Lower leg skin (tissue), 4 donors: ENCODE measurements around the gene LCT. TPM values are rescaled to one million over a fixed set of nuclear protein-coding genes. Genes with fewer than 3 reads are reported as not detected.

Experiments used
- DNase-seq, 2 donors: peaks; one replicate each; pipeline ENCODE4 v3.0.0-alpha.2; 2019; ENCODE audit warnings: low spot score in 2 of 2
- H3K4me3 ChIP-seq: fragments of 200-600 bp; sonication (generic); 2 replicates; pipeline ENCODE4 v1.5.1; 2017; ENCODE audit warnings: mild to moderate bottlenecking, low read depth; ENCODE audit not compliant: poor library complexity, severe bottlenecking
- CTCF ChIP-seq, 3 donors: fragments of 450-650 bp; IDR thresholded peaks; one replicate each; pipeline ENCODE4 v1.5.1; 2016; ENCODE audit warnings: antibody characterized with exemption in 3 of 3, mild to moderate bottlenecking in 3 of 3, moderate library complexity in 2 of 3
- POLR2A ChIP-seq, 2 donors: fragments of 450-650 bp; IDR thresholded peaks; one replicate each; pipeline ENCODE4 v1.6.1; 2016 to 2017; ENCODE audit warnings: antibody characterized with exemption in 2 of 2, mild to moderate bottlenecking in 1 of 2, moderate library complexity in 1 of 2
- WGBS, 2 donors: methylation state at CpG; one replicate each; pipeline ENCODE4 v1.1.5; 2018; 5-methylcytosine and 5-hydroxymethylcytosine counted together
- intact Hi-C: fragments of 100-400 bp; cut with DNase I; formaldehyde crosslinking; loops from one replicate; pipeline ENCODE4 v1.15.0; 2023; ENCODE audit warnings: low total_unique reads
- total RNA-seq, 4 donors: library from RNA; depleted of rRNA; stranded (reverse); fragments of >200 nt; gene quantifications; one replicate each; pipeline ENCODE4 v1.1.0, GENCODE V29; 2016

Gene LCT
- total RNA-seq, 4 donors from 2014 or later: 0.03 to 0.15 TPM; not detected in 2

DNA sequence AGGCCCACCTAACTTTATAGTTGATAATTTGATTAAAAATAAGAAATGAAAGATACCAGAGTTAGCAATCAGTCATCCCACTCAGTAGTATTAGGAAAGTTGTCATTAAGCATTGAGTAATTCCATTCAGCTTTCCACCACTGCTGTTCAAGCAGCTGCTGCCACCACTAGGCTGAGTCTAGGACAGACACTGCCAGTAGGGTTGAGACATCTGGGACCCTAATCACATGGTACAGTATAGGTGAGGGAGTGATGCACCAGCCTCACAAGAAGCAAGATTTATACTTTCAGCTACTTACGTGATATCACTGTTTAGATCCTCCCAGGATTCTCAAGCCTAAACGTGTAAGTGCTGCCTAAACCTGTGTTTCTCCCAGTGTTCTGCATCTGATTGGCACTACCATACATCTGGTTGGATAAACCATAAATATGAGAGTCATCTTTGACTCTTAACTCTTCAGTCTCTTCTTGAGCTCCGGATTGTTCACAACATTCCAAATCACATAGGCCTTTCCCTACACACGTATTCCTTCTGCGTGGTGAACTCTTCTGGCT is 92.1 kb downstream of the LCT start:
- intact Hi-C loops: no loop called here

DNA sequence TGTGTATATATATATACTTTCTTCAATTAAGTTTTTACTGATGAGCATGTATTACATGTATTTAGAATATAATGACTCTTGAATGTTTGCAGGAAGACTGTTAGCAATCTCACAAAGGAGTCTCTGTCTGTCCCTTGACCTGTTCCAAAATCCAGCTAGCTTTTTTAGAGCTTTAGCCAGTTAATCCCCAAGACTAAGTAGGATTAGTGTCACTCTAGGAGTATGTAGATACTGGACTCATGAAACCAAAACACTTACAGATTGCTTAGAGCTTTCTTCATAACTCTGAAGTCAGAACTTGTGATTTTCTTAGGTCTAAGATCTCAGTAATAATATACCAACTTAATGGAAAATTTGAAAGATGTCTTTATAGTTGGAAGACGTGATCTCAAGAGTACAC is 93.1 kb downstream of the LCT start:
- 73 to 74% methylated on average over 1 of the region's 1 CpG for WGBS, 2 donors
- DNase-seq: no peak
- H3K4me3 ChIP-seq: no peak overlapping the region
- no peak for TF ChIP-seq CTCF (IDR thresholded peaks at IDR 0.05)
- no peak for TF ChIP-seq POLR2A (IDR thresholded peaks at IDR 0.05)
- intact Hi-C loops: no loop called here

More for the DNA sequence above, 92.1 kb downstream of the LCT start:
- TF ChIP-seq CTCF (IDR thresholded peaks at IDR 0.05): no peak
- no peak for TF ChIP-seq POLR2A (IDR thresholded peaks at IDR 0.05)
- WGBS, 2 donors: 62 to 66% methylated on average over 5 of the region's 5 CpGs
- no peak overlapping the region for H3K4me3 ChIP-seq
- DNase-seq: peak in 1 of 2 donors; percentile 21

DNA sequence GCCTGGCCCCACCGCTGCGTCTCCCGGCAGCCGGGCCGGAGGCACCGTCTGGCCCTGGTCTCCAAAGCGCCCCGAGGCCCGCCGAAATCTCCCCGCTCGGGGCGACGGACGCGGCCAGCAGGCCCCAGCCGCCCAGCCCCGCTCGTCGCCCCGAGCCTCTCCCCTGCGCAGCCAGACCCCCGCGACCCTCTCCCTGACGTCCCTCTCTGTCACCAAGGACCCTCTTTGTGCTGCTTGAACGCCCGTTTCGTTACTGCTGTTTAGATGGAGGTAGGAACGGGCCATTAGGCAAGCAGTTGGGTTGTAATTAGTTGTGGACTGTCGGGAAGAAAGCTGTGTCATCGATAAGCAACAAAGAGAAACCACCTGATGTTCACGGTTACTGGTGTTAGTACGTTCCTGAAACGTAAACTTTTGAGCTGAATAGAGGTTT is 94.6 kb downstream of the LCT start:
- TF ChIP-seq POLR2A (IDR thresholded peaks at IDR 0.05) (no peak), CTCF (IDR thresholded peaks at IDR 0.05) (peak in 1 of 3 donors; percentile 8)
- 0% methylated on average over 33 to 34 of the region's 34 CpGs for WGBS, 2 donors
- intact Hi-C loops: no loop called here
- H3K4me3 ChIP-seq: peak overlapping the region; percentile 97
- peak in 1 of 2 donors; percentile 22 for DNase-seq

- intact Hi-C loops: no loop called here
- 1% methylated on average over 12 to 75 of the region's 93 CpGs for WGBS, 2 donors
- peak within 1 kb of the TSS; percentile 97 for H3K4me3 ChIP-seq
- TF ChIP-seq CTCF (IDR thresholded peaks at IDR 0.05): no peak
- peak in 1 of 2 donors; percentile 85 for TF ChIP-seq POLR2A (IDR thresholded peaks at IDR 0.05)
- DNase-seq: peak; percentile 97 to 99
Observed at GRCh38 chr2:135741395-135742324, 95.3 kb downstream of the LCT start, which contains the start of gene UBXN4. TSS of gene UBXN4 (plus strand) at chr2:135741855. CDS start at chr2:135741930, 75 bp downstream.

DNA sequence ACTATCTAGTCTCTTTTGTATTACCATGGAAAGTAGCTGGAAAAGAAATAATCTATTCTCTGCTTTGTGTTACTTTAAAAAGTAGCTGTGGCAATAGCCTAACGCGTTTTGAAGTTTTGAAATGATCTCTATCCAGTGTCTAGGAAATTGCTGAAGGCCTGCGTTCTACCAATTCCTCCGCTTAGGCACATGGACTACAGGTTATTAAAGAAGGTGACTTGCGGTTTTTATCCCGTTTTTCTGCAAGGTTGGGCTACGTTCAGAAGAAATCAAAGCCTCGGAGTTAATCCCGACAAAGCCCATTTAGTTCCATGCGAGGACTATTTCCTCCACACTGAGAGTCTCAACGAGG is 96.0 kb downstream of the LCT start:
- TF ChIP-seq POLR2A (IDR thresholded peaks at IDR 0.05) (no peak), CTCF (IDR thresholded peaks at IDR 0.05) (no peak)
- 82 to 83% methylated on average over 11 of the region's 11 CpGs for WGBS, 2 donors
- H3K4me3 ChIP-seq: no peak overlapping the region
- DNase-seq: no peak
- intact Hi-C loops: no loop called here
